GM23338 (cell line): ENCODE measurements around the gene SLC15A4. TPM values are rescaled to one million over a fixed set of nuclear protein-coding genes. Genes with fewer than 3 reads are reported as not detected.
"Not testable (repeated sequence)": the region's sequence is repeated elsewhere in the genome, so short reads cannot be mapped to it uniquely, and the experiment has no call there.

Source experiments
- ATAC-seq: fragments of 200-7000 bp; cut with Tn5 transposase; 3 replicates; pipeline ENCODE4 v1.9.1; 2020
- DNase-seq: peaks from one replicate; pipeline ENCODE4 v3.0.0-alpha.2; 2015; ENCODE audit warnings: low spot score
- H2AFZ ChIP-seq: fragments of 200-600 bp; sonication (generic); 2 replicates; pipeline ENCODE4 v1.8.0; 2016; ENCODE audit warnings: antibody characterized with exemption, mild to moderate bottlenecking, moderate library complexity
- H3F3A ChIP-seq: fragments of 200-600 bp; sonication (generic); replicated peaks from 2 replicates; pipeline ENCODE4 v1.8.0; 2017; ENCODE audit warnings: antibody characterized with exemption, mixed run types, low read depth
- H3K27ac ChIP-seq: fragments of 200-600 bp; sonication (generic); 2 replicates; pipeline ENCODE4 v1.6.1; 2016; ENCODE audit warnings: low read depth
- H3K27me3 ChIP-seq: fragments of 200-600 bp; sonication (generic); 2 replicates; pipeline ENCODE4 v1.8.0; 2016; ENCODE audit warnings: mild to moderate bottlenecking, mixed run types, moderate library complexity; ENCODE audit not compliant: insufficient read depth
- H3K36me3 ChIP-seq: fragments of 200-600 bp; sonication (generic); 2 replicates; pipeline ENCODE4 v1.8.0; 2016; ENCODE audit warnings: mild to moderate bottlenecking; ENCODE audit not compliant: insufficient read depth
- H3K4me1 ChIP-seq: fragments of 200-600 bp; sonication (generic); 2 replicates; pipeline ENCODE4 v1.8.0; 2016; ENCODE audit warnings: mild to moderate bottlenecking, moderate library complexity; ENCODE audit not compliant: insufficient read depth
- H3K4me2 ChIP-seq: fragments of 200-600 bp; sonication (generic); 2 replicates; pipeline ENCODE4 v1.7.1; 2017; ENCODE audit warnings: mixed run types
- H3K4me3 ChIP-seq: fragments of 200-600 bp; sonication (generic); 2 replicates; pipeline ENCODE4 v1.6.1; 2016; ENCODE audit warnings: mixed run types
- H3K79me2 ChIP-seq: fragments of 200-600 bp; sonication (generic); replicated peaks from 2 replicates; pipeline ENCODE4 v1.8.0; 2017; ENCODE audit warnings: mild to moderate bottlenecking; ENCODE audit not compliant: insufficient read depth
- H3K9me2 ChIP-seq: fragments of 200-600 bp; sonication (generic); 2 replicates; pipeline ENCODE4 v1.8.0; 2017; ENCODE audit not compliant: insufficient read depth
- H4K20me1 ChIP-seq: fragments of 200-600 bp; sonication (generic); replicated peaks from 2 replicates; pipeline ENCODE4 v1.8.0; 2017; ENCODE audit warnings: mild to moderate bottlenecking; ENCODE audit not compliant: insufficient read depth
- H3K27ac Mint-ChIP-seq: 2 replicates; pipeline ENCODE4 v1.8.0; 2020; ENCODE audit warnings: inconsistent platforms, mild to moderate bottlenecking, moderate library complexity, mixed read lengths
- H3K27me3 Mint-ChIP-seq: 3 replicates; pipeline ENCODE4 v1.8.0; 2022; ENCODE audit warnings: low read depth, mild to moderate bottlenecking, moderate library complexity, mixed read lengths, inconsistent platforms; ENCODE audit not compliant: insufficient read depth, poor library complexity
- H3K36me3 Mint-ChIP-seq: 3 replicates; pipeline ENCODE4 v1.8.0; 2021; ENCODE audit warnings: low read depth, mild to moderate bottlenecking, inconsistent platforms, moderate library complexity, mixed read lengths
- H3K4me1 Mint-ChIP-seq: 3 replicates; pipeline ENCODE4 v1.8.0; 2020; ENCODE audit warnings: mild to moderate bottlenecking, inconsistent platforms, mixed read lengths
- H3K4me3 Mint-ChIP-seq: 3 replicates; pipeline ENCODE4 v1.8.0; 2021; ENCODE audit warnings: moderate library complexity, mild to moderate bottlenecking, inconsistent platforms, mixed read lengths
- H3K9me3 Mint-ChIP-seq: 3 replicates; pipeline ENCODE4 v1.8.0; 2020; ENCODE audit warnings: moderate library complexity, mild to moderate bottlenecking, inconsistent platforms, mixed read lengths
- CREB1 ChIP-seq: fragments of 250-450 bp; sonication (Bioruptor Pico); IDR thresholded peaks from 2 replicates; pipeline ENCODE4 v1.5.0; 2020; ENCODE audit warnings: low read depth, mild to moderate bottlenecking, moderate library complexity
- EZH2phosphoT487 ChIP-seq: fragments of 200-600 bp; sonication (generic); IDR thresholded peaks from one replicate; pipeline ENCODE4 v1.8.1; 2018; ENCODE audit warnings: antibody characterized with exemption; ENCODE audit not compliant: unreplicated experiment
- JUNB ChIP-seq: IDR thresholded peaks from one replicate; pipeline ENCODE4 v1.6.1; 2016; ENCODE audit warnings: antibody characterized with exemption; ENCODE audit not compliant: unreplicated experiment
- POLR2AphosphoS5 ChIP-seq: IDR thresholded peaks from 2 replicates; pipeline ENCODE4 v1.6.1; 2016; ENCODE audit warnings: antibody characterized with exemption, low read depth
- ZNF114 ChIP-seq: fragments of 250-450 bp; sonication (Bioruptor Pico); IDR thresholded peaks from 2 replicates; pipeline ENCODE4 v1.5.0; 2020; ENCODE audit warnings: mild to moderate bottlenecking, moderate library complexity
- polyA plus RNA-seq: library from polyadenylated mRNA; unstranded; fragments of >200 nt; fragmentation: Nextera tagmentation; extraction: Ambion mirVana; gene quantifications from 2 replicates; pipeline ENCODE4 v1.2.1, GENCODE V29; 2016
- total RNA-seq: library from RNA; depleted of rRNA; stranded (reverse); fragments of >200 nt; shearing (Covaris generic); gene quantifications from 2 replicates; pipeline ENCODE4 v1.2.3, GENCODE V29; 2014
- TF ChIP-seq, protein P1 (sequence below): IDR thresholded peaks from one replicate; pipeline ENCODE4 v1.6.1; 2018; ENCODE audit warnings: antibody characterized with exemption; ENCODE audit not compliant: unreplicated experiment
- TF ChIP-seq, protein P2 (sequence below), 2 experiments: fragments of 200-600 bp in 1 of 2; sonication (generic) in 1 of 2; conservative IDR thresholded peaks; 2 replicates each; pipeline versions ENCODE4 v1.5.1 to v1.6.1; 2016 to 2017; ENCODE audit warnings: antibody characterized with exemption in 2 of 2, low read depth in 2 of 2, mild to moderate bottlenecking in 2 of 2, moderate library complexity in 1 of 2

Gene SLC15A4
- total and polyA plus RNA-seq, 2 experiments from 2014 or later: 7.7 to 30.3 TPM

DNA sequence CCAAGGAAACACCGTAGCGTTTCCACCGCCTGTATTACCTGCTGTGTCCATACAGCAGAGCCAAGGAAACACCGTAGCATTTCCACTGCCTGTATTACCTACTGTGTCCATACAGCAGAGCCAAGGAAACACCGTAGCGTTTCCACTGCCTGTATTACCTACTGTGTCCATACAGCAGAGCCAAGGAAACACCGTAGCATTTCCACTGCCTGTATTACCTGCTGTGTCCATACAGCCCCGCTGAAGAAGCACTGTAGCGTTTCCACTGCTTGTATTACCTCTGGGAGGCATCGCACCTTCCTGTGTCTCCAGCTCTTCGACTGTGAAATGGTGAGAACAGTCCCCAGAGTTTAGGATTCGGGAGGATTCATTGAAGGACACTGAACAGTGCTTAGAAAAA lies 16.1 kb upstream of the SLC15A4 start:
- H3K27ac Mint-ChIP-seq, H3F3A ChIP-seq, H3K36me3 ChIP-seq, H3K27me3 ChIP-seq, H3K27ac ChIP-seq, H3K4me1 Mint-ChIP-seq, ATAC-seq, H3K4me3 ChIP-seq, DNase-seq, H3K4me3 Mint-ChIP-seq, H3K4me1 ChIP-seq, H3K9me2 ChIP-seq, H3K79me2 ChIP-seq, H4K20me1 ChIP-seq, H3K4me2 ChIP-seq, H2AFZ ChIP-seq, H3K27me3 Mint-ChIP-seq: not testable (repeated sequence)
- peaks cover 77% of the 10 kb centered on the region for H3K9me3 Mint-ChIP-seq
- H3K36me3 Mint-ChIP-seq: peaks cover 19% of the 10 kb centered on the region; the same call in 2 of the 3 replicates

DNA sequence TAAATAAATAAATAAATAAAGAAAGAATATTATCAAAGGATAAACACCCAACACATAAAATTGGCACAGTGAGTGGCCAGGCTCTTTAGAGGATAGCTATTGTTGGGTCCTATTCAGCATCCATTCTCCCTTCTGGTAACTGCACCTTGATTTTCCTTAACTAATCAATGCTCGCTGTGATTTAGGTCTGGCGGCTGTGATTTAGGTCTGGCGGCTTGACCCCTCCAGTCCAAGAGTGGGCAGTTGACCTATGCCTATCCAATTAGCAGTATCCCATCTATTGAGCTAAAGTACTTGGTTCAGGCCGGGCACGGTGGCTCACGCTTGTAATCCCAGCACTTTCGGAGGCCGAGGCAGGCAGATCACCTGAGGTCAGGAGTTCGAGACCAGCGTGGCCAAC lies 9.7 kb upstream of the SLC15A4 start:
- no peaks in the 10 kb centered on the region for H3K79me2 ChIP-seq
- no peaks in the 10 kb centered on the region for H3K4me1 ChIP-seq
- TF ChIP-seq EZH2phosphoT487: no peak
- no peak for TF ChIP-seq POLR2AphosphoS5
- TF ChIP-seq, protein P1, sequence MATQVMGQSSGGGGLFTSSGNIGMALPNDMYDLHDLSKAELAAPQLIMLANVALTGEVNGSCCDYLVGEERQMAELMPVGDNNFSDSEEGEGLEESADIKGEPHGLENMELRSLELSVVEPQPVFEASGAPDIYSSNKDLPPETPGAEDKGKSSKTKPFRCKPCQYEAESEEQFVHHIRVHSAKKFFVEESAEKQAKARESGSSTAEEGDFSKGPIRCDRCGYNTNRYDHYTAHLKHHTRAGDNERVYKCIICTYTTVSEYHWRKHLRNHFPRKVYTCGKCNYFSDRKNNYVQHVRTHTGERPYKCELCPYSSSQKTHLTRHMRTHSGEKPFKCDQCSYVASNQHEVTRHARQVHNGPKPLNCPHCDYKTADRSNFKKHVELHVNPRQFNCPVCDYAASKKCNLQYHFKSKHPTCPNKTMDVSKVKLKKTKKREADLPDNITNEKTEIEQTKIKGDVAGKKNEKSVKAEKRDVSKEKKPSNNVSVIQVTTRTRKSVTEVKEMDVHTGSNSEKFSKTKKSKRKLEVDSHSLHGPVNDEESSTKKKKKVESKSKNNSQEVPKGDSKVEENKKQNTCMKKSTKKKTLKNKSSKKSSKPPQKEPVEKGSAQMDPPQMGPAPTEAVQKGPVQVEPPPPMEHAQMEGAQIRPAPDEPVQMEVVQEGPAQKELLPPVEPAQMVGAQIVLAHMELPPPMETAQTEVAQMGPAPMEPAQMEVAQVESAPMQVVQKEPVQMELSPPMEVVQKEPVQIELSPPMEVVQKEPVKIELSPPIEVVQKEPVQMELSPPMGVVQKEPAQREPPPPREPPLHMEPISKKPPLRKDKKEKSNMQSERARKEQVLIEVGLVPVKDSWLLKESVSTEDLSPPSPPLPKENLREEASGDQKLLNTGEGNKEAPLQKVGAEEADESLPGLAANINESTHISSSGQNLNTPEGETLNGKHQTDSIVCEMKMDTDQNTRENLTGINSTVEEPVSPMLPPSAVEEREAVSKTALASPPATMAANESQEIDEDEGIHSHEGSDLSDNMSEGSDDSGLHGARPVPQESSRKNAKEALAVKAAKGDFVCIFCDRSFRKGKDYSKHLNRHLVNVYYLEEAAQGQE: no peak
- no peak for TF ChIP-seq CREB1 (CRISPR knock-in tag)
- TF ChIP-seq, protein P2, sequence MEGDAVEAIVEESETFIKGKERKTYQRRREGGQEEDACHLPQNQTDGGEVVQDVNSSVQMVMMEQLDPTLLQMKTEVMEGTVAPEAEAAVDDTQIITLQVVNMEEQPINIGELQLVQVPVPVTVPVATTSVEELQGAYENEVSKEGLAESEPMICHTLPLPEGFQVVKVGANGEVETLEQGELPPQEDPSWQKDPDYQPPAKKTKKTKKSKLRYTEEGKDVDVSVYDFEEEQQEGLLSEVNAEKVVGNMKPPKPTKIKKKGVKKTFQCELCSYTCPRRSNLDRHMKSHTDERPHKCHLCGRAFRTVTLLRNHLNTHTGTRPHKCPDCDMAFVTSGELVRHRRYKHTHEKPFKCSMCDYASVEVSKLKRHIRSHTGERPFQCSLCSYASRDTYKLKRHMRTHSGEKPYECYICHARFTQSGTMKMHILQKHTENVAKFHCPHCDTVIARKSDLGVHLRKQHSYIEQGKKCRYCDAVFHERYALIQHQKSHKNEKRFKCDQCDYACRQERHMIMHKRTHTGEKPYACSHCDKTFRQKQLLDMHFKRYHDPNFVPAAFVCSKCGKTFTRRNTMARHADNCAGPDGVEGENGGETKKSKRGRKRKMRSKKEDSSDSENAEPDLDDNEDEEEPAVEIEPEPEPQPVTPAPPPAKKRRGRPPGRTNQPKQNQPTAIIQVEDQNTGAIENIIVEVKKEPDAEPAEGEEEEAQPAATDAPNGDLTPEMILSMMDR (conservative IDR thresholded peaks at IDR 0.05; ENCODE audit: low read depth in 2 of 2): no peak
- TF ChIP-seq JUNB: no peak
- TF ChIP-seq ZNF114: no peak
- no peaks in the 10 kb centered on the region for H3K9me2 ChIP-seq
- ATAC-seq: no peak
- H3K9me3 Mint-ChIP-seq: peaks cover 65% of the 10 kb centered on the region
- H3K4me3 Mint-ChIP-seq: no peak overlapping the region
- H3K4me1 Mint-ChIP-seq: no peaks in the 10 kb centered on the region
- H3K4me3 ChIP-seq: no peak overlapping the region
- no peak overlapping the region for H3K27ac ChIP-seq
- H3F3A ChIP-seq: no peaks in the 10 kb centered on the region
- no peaks in the 10 kb centered on the region for H3K36me3 ChIP-seq
- H2AFZ ChIP-seq: no peak overlapping the region
- peaks cover 23% of the 10 kb centered on the region for H3K36me3 Mint-ChIP-seq
- no peak overlapping the region for H3K4me2 ChIP-seq
- H3K27me3 Mint-ChIP-seq: no peaks in the 10 kb centered on the region
- H3K27ac Mint-ChIP-seq: no peak overlapping the region
- no peaks in the 10 kb centered on the region for H4K20me1 ChIP-seq
- no peaks in the 10 kb centered on the region for H3K27me3 ChIP-seq
- no peak for DNase-seq
